Measurements from ENCODE around the gene RNF224.
A peak's percentile ranks its signal among the peaks of the same experiment; 100 is the strongest.

RNF224 gene

GRCh38 chr9:137273611-137274320 lies 46.5 kb downstream of the RNF224 start:
- DNase-seq (ENCODE audit: low spot score) = no peak

GRCh38 chr9:137275203-137275587 lies 47.9 kb downstream of the RNF224 start:
- no peak for DNase-seq (ENCODE audit: low spot score)

- DNase-seq (ENCODE audit: low spot score) = no peak
Measured at GRCh38 chr9:137275588-137276472, 48.5 kb downstream of the RNF224 start.

GRCh38 chr9:137276473-137277328 lies 49.4 kb downstream of the RNF224 start:
- DNase-seq (ENCODE audit: low spot score) = peak; percentile 68

- peak; percentile 93 for DNase-seq (ENCODE audit: low spot score)
Measured at GRCh38 chr9:137277329-137278041, 50.2 kb downstream of the RNF224 start, which contains the start of gene TOR4A. Gene TOR4A, plus strand, starts transcription at chr9:137277726. Its CDS starts 964 bp downstream, at chr9:137278690.

- DNase-seq (ENCODE audit: low spot score) = no peak
Measured at GRCh38 chr9:137278061-137278701, 50.9 kb downstream of the RNF224 start.

All from HuH-7.5 (cell line).